GM23338 (cell line): ENCODE results near the gene CDHR3.

Source experiments
- CREB1 ChIP-seq: fragments of 250-450 bp; sonication (Bioruptor Pico); IDR thresholded peaks from 2 replicates; pipeline ENCODE4 v1.5.0; 2020; ENCODE audit warnings: low read depth, mild to moderate bottlenecking, moderate library complexity
- EZH2 ChIP-seq: fragments of 200-600 bp; sonication (generic); IDR thresholded peaks from one replicate; pipeline ENCODE4 v1.8.0; 2017; ENCODE audit warnings: antibody characterized with exemption, mild to moderate bottlenecking, low read depth; ENCODE audit not compliant: unreplicated experiment
- EZH2phosphoT487 ChIP-seq: fragments of 200-600 bp; sonication (generic); IDR thresholded peaks from one replicate; pipeline ENCODE4 v1.8.1; 2018; ENCODE audit warnings: antibody characterized with exemption; ENCODE audit not compliant: unreplicated experiment
- JUNB ChIP-seq: IDR thresholded peaks from one replicate; pipeline ENCODE4 v1.6.1; 2016; ENCODE audit warnings: antibody characterized with exemption; ENCODE audit not compliant: unreplicated experiment
- NANOG ChIP-seq: IDR thresholded peaks from 2 replicates; pipeline ENCODE4 v1.6.1; 2016; ENCODE audit warnings: antibody characterized with exemption, borderline replicate concordance
- POLR2AphosphoS5 ChIP-seq: IDR thresholded peaks from 2 replicates; pipeline ENCODE4 v1.6.1; 2016; ENCODE audit warnings: antibody characterized with exemption, low read depth
- ZNF331 ChIP-seq: fragments of 250-450 bp; sonication (Bioruptor Pico); IDR thresholded peaks from 2 replicates; pipeline ENCODE4 v1.5.0; 2020; ENCODE audit warnings: low read depth, mild to moderate bottlenecking, moderate library complexity
- TF ChIP-seq, protein P1 (sequence below), 2 experiments: fragments of 200-600 bp in 1 of 2; sonication (generic) in 1 of 2; conservative IDR thresholded peaks; 2 replicates each; pipeline versions ENCODE4 v1.5.1 to v1.6.1; 2016 to 2017; ENCODE audit warnings: antibody characterized with exemption in 2 of 2, low read depth in 2 of 2, mild to moderate bottlenecking in 2 of 2, moderate library complexity in 1 of 2
- TF ChIP-seq, protein P2 (sequence below): IDR thresholded peaks from one replicate; pipeline ENCODE4 v1.6.1; 2018; ENCODE audit warnings: antibody characterized with exemption; ENCODE audit not compliant: unreplicated experiment

DNA sequence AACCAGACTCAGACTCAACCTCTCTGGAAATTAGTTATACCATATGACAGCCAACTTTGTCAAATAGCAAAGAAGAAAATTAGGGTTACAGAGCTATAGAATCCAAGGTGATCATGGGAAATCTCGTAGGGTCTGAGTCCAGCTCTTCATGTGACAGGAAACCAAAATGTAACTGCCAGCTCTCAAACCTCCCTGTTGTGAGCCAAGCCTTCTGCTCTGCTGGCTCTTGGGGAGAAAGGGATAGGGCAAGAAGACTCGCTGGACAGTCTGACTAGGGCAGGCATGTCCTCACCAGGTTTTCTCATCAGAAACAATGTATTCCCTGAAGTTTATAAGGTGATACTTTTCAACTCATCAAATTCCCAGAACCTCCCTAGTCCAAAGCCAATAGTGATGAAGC is 63.0 kb downstream of the CDHR3 start:
- TF ChIP-seq, protein P1, sequence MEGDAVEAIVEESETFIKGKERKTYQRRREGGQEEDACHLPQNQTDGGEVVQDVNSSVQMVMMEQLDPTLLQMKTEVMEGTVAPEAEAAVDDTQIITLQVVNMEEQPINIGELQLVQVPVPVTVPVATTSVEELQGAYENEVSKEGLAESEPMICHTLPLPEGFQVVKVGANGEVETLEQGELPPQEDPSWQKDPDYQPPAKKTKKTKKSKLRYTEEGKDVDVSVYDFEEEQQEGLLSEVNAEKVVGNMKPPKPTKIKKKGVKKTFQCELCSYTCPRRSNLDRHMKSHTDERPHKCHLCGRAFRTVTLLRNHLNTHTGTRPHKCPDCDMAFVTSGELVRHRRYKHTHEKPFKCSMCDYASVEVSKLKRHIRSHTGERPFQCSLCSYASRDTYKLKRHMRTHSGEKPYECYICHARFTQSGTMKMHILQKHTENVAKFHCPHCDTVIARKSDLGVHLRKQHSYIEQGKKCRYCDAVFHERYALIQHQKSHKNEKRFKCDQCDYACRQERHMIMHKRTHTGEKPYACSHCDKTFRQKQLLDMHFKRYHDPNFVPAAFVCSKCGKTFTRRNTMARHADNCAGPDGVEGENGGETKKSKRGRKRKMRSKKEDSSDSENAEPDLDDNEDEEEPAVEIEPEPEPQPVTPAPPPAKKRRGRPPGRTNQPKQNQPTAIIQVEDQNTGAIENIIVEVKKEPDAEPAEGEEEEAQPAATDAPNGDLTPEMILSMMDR (conservative IDR thresholded peaks at IDR 0.05; ENCODE audit: low read depth in 2 of 2): no peak
- TF ChIP-seq EZH2phosphoT487: no peak
- TF ChIP-seq, protein P2, sequence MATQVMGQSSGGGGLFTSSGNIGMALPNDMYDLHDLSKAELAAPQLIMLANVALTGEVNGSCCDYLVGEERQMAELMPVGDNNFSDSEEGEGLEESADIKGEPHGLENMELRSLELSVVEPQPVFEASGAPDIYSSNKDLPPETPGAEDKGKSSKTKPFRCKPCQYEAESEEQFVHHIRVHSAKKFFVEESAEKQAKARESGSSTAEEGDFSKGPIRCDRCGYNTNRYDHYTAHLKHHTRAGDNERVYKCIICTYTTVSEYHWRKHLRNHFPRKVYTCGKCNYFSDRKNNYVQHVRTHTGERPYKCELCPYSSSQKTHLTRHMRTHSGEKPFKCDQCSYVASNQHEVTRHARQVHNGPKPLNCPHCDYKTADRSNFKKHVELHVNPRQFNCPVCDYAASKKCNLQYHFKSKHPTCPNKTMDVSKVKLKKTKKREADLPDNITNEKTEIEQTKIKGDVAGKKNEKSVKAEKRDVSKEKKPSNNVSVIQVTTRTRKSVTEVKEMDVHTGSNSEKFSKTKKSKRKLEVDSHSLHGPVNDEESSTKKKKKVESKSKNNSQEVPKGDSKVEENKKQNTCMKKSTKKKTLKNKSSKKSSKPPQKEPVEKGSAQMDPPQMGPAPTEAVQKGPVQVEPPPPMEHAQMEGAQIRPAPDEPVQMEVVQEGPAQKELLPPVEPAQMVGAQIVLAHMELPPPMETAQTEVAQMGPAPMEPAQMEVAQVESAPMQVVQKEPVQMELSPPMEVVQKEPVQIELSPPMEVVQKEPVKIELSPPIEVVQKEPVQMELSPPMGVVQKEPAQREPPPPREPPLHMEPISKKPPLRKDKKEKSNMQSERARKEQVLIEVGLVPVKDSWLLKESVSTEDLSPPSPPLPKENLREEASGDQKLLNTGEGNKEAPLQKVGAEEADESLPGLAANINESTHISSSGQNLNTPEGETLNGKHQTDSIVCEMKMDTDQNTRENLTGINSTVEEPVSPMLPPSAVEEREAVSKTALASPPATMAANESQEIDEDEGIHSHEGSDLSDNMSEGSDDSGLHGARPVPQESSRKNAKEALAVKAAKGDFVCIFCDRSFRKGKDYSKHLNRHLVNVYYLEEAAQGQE: no peak
- no peak for TF ChIP-seq POLR2AphosphoS5
- TF ChIP-seq NANOG: no peak
- TF ChIP-seq ZNF331 (CRISPR knock-in tag): no peak
- TF ChIP-seq EZH2: no peak
- TF ChIP-seq CREB1 (CRISPR knock-in tag): no peak
- no peak for TF ChIP-seq JUNB
